IMR-90 (cell line): Measurements from ENCODE around the gene EHMT1. TPM values are rescaled to one million over a fixed set of nuclear protein-coding genes. Genes with fewer than 3 reads are reported as not detected.

Experiments
- ATAC-seq: fragments of 200-7000 bp; cut with Tn5 transposase; 2 replicates; pipeline ENCODE4 v1.9.1; 2020; ENCODE audit warnings: low read depth, mild to moderate bottlenecking, moderate library complexity
- BruUV-seq: library from RNA; stranded (reverse); fragments of 400-500 nt; replicated peaks from 2 replicates; lab custom pipeline; 2021; lab: Mats Ljungman, UMichigan
- CTCF ChIA-PET: fragments of 300-600 bp; formaldehyde crosslinking; extraction: SDS; loops from one replicate; lab custom pipeline; 2021; ENCODE audit warnings: antibody characterized with exemption; lab: Yijun Ruan, JAX
- POLR2A ChIA-PET: fragments of 300-600 bp; sonication (Branson Sonifier 250); formaldehyde crosslinking; loops from one replicate; lab custom pipeline; 2022; ENCODE audit warnings: antibody characterized with exemption; ENCODE audit not compliant: unreplicated experiment; lab: Charles Lee
- DNase-seq: peaks from one replicate; pipeline ENCODE4 v3.0.0; 2013
- H2AFZ ChIP-seq: replicated peaks from 2 replicates; pipeline ENCODE3; 2013; ENCODE audit warnings: low read length, mild to moderate bottlenecking; ENCODE audit not compliant: poor library complexity
- H2AK5ac ChIP-seq: 2 replicates; pipeline ENCODE4 v1.6.1; 2013; ENCODE audit warnings: low read depth, low read length, inconsistent platforms
- H2AK9ac ChIP-seq: replicated peaks from 2 replicates; pipeline ENCODE3; 2013; ENCODE audit warnings: mild to moderate bottlenecking, low read depth, low read length, moderate library complexity; ENCODE audit not compliant: poor library complexity
- H2BK120ac ChIP-seq: 2 replicates; pipeline ENCODE4 v1.6.1; 2013; ENCODE audit warnings: low read depth, low read length, inconsistent platforms
- H2BK15ac ChIP-seq: 3 replicates; pipeline ENCODE4 v1.6.1; 2013; ENCODE audit warnings: low read depth, low read length, inconsistent platforms
- H2BK20ac ChIP-seq: 2 replicates; pipeline ENCODE4 v1.6.1; 2013; ENCODE audit warnings: low read depth, mild to moderate bottlenecking, inconsistent platforms, low read length, moderate library complexity
- H2BK5ac ChIP-seq: 2 replicates; pipeline ENCODE4 v1.6.1; 2013; ENCODE audit warnings: mild to moderate bottlenecking, low read depth, low read length, inconsistent platforms; ENCODE audit not compliant: poor library complexity, severe bottlenecking
- H3K14ac ChIP-seq: replicated peaks from 2 replicates; pipeline ENCODE4 v1.6.1; 2013; ENCODE audit warnings: low read depth, low read length, inconsistent platforms
- H3K18ac ChIP-seq: 2 replicates; pipeline ENCODE4 v1.6.1; 2013; ENCODE audit warnings: low read depth, low read length, control low read depth
- H3K23ac ChIP-seq: 2 replicates; pipeline ENCODE4 v1.6.1; 2013; ENCODE audit warnings: low read depth, low read length, inconsistent platforms
- H3K27ac ChIP-seq: 2 replicates; pipeline ENCODE4 v1.5.1; 2013; ENCODE audit warnings: mild to moderate bottlenecking, control low read depth, low read length; ENCODE audit not compliant: insufficient read depth
- H3K27me3 ChIP-seq: 2 replicates; pipeline ENCODE4 v1.6.1; 2013; ENCODE audit warnings: low read length; ENCODE audit not compliant: control insufficient read depth, insufficient read depth
- H3K36me3 ChIP-seq: 2 replicates; pipeline ENCODE4 v1.6.1; 2013; ENCODE audit warnings: low read length, mixed read lengths; ENCODE audit not compliant: control insufficient read depth, insufficient read depth
- H3K4ac ChIP-seq: 2 replicates; pipeline ENCODE4 v1.6.1; 2013; ENCODE audit warnings: low read depth, low read length, inconsistent platforms
- H3K4me1 ChIP-seq: 2 replicates; pipeline ENCODE4 v1.6.1; 2013; ENCODE audit warnings: low read length, mixed read lengths; ENCODE audit not compliant: control insufficient read depth, insufficient read depth
- H3K4me2 ChIP-seq: 2 replicates; pipeline ENCODE4 v1.6.1; 2013; ENCODE audit warnings: low read depth, mild to moderate bottlenecking, control low read depth, low read length, moderate library complexity
- H3K4me3 ChIP-seq: 2 replicates; pipeline ENCODE4 v1.5.1; 2013; ENCODE audit warnings: low read depth, mild to moderate bottlenecking, control low read depth, low read length, moderate library complexity; ENCODE audit not compliant: insufficient read depth
- H3K56ac ChIP-seq: 2 replicates; pipeline ENCODE4 v1.6.1; 2013; ENCODE audit warnings: low read length, inconsistent platforms; ENCODE audit not compliant: insufficient read depth; ENCODE audit errors: extremely low read depth
- H3K79me1 ChIP-seq, 2 experiments: 2 replicates each; pipeline ENCODE4 v1.6.1; 2013; ENCODE audit warnings: low read length in 2 of 2, inconsistent platforms in 1 of 2, low read depth in 1 of 2
- H3K9ac ChIP-seq: 2 replicates; pipeline ENCODE4 v1.6.1; 2013; ENCODE audit warnings: low read depth, low read length, control low read depth
- H3K9me1 ChIP-seq: 2 replicates; pipeline ENCODE4 v1.6.1; 2013; ENCODE audit warnings: low read length, inconsistent platforms; ENCODE audit not compliant: insufficient read depth
- H3K9me3 ChIP-seq: 2 replicates; pipeline ENCODE4 v1.6.1; 2013; ENCODE audit warnings: low read length; ENCODE audit not compliant: control insufficient read depth, insufficient read depth
- H4K20me1 ChIP-seq: 2 replicates; pipeline ENCODE4 v1.6.1; 2013; ENCODE audit warnings: low read length, inconsistent platforms; ENCODE audit not compliant: insufficient read depth
- H4K5ac ChIP-seq: 2 replicates; pipeline ENCODE4 v1.6.1; 2013; ENCODE audit warnings: mild to moderate bottlenecking, low read depth, low read length, control low read depth
- H4K8ac ChIP-seq, 2 experiments: 2 replicates each; pipeline ENCODE4 v1.6.1; 2013; ENCODE audit warnings: low read depth in 2 of 2, low read length in 2 of 2, control low read depth in 1 of 2, inconsistent platforms in 1 of 2
- H4K91ac ChIP-seq: 2 replicates; pipeline ENCODE4 v1.6.1; 2013; ENCODE audit warnings: low read depth, low read length, inconsistent platforms; ENCODE audit not compliant: insufficient read depth
- BHLHE40 ChIP-seq: fragments of 150-350 bp; IDR thresholded peaks from 2 replicates; pipeline ENCODE4 v1.6.1; 2016; ENCODE audit warnings: mild to moderate bottlenecking, low read depth, low read length
- CEBPB ChIP-seq: IDR thresholded peaks from 2 replicates; pipeline ENCODE4 v1.6.1; 2012; ENCODE audit warnings: low read depth, low read length, improper control_type of control experiment
- CHD1 ChIP-seq: IDR thresholded peaks from 2 replicates; pipeline ENCODE4 v1.6.1; 2012; ENCODE audit warnings: low read depth, low read length, improper control_type of control experiment
- MAFK ChIP-seq: IDR thresholded peaks from 2 replicates; pipeline ENCODE4 v1.6.1; 2012; ENCODE audit warnings: low read depth, low read length, improper control_type of control experiment
- NFE2L2 ChIP-seq: fragments of 150-350 bp; IDR thresholded peaks from 2 replicates; pipeline ENCODE4 v1.6.1; 2016; ENCODE audit warnings: low read depth, mild to moderate bottlenecking, low read length
- RAD21 ChIP-seq: IDR thresholded peaks from 2 replicates; pipeline ENCODE4 v1.6.1; 2012; ENCODE audit warnings: low read length, improper control_type of control experiment
- RFX5 ChIP-seq: IDR thresholded peaks from 2 replicates; pipeline ENCODE4 v1.8.0; 2012; ENCODE audit warnings: low read depth, mild to moderate bottlenecking, low read length, moderate library complexity
- SMC3 ChIP-seq: fragments of 150-350 bp; IDR thresholded peaks from 2 replicates; pipeline ENCODE4 v1.6.1; 2016; ENCODE audit warnings: low read depth, mild to moderate bottlenecking, antibody characterized with exemption, low read length, moderate library complexity
- WGBS, 2 experiments: methylation state at CpG; one replicate each; pipeline versions ENCODE4 v1.1.5 to v1.1.7; 2013; ENCODE audit warnings: missing lambda C conversion rate in 2 of 2; ENCODE audit not compliant: insufficient read length in 1 of 2; ENCODE audit errors: extremely low coverage in 2 of 2; 5-methylcytosine and 5-hydroxymethylcytosine counted together
- dilution Hi-C: fragments of 300-500 bp; cut with HindIII; formaldehyde crosslinking; loops from one replicate; pipeline ENCODE4 v1.14.3; 2018; ENCODE audit warnings: low sequenced_read_pairs; ENCODE audit not compliant: unreplicated experiment
- in situ Hi-C: fragments of 300-500 bp; cut with MboI; formaldehyde crosslinking; loops from 3 replicates; pipeline ENCODE4 v1.14.3; 2019; ENCODE audit warnings: low sequenced_read_pairs, inconsistent platforms, mixed read lengths
- intact Hi-C: fragments of 100-400 bp; cut with micrococcal nuclease; formaldehyde crosslinking; loops from 2 replicates; pipeline ENCODE4 v1.10.0; 2022
- polyA plus RNA-seq, 3 experiments: library from polyadenylated mRNA; depleted of rRNA; stranded (reverse); fragments of >200 nt; gene quantifications; 2 replicates each; pipeline ENCODE4 v1.2.3, GENCODE V29; 2012; ENCODE audit warnings: low replicate concordance in 1 of 3
- total RNA-seq: library from RNA; depleted of rRNA; stranded (reverse); fragments of >200 nt; gene quantifications from 2 replicates; pipeline ENCODE4 v1.2.3, GENCODE V29; 2012
- TF ChIP-seq, protein P1 (sequence below): fragments of 150-350 bp; IDR thresholded peaks from 2 replicates; pipeline ENCODE4 v1.6.1; 2016; ENCODE audit warnings: low read depth, mild to moderate bottlenecking, low read length, moderate library complexity, borderline replicate concordance
- TF ChIP-seq, protein P2 (sequence below): conservative IDR thresholded peaks from 2 replicates; pipeline ENCODE4 v1.5.1; 2012; ENCODE audit warnings: mild to moderate bottlenecking, low read depth, low read length, improper control_type of control experiment
- TF ChIP-seq, protein P3 (sequence below): fragments of 150-350 bp; IDR thresholded peaks from 2 replicates; pipeline ENCODE4 v1.6.1; 2017; ENCODE audit warnings: mild to moderate bottlenecking, antibody characterized with exemption, low read length, low read depth

EHMT1 gene
- total and polyA plus RNA-seq, 2 of the 4 experiments (the other 2 are of a cell fraction), result 32.8 to 35.1 TPM

DNA sequence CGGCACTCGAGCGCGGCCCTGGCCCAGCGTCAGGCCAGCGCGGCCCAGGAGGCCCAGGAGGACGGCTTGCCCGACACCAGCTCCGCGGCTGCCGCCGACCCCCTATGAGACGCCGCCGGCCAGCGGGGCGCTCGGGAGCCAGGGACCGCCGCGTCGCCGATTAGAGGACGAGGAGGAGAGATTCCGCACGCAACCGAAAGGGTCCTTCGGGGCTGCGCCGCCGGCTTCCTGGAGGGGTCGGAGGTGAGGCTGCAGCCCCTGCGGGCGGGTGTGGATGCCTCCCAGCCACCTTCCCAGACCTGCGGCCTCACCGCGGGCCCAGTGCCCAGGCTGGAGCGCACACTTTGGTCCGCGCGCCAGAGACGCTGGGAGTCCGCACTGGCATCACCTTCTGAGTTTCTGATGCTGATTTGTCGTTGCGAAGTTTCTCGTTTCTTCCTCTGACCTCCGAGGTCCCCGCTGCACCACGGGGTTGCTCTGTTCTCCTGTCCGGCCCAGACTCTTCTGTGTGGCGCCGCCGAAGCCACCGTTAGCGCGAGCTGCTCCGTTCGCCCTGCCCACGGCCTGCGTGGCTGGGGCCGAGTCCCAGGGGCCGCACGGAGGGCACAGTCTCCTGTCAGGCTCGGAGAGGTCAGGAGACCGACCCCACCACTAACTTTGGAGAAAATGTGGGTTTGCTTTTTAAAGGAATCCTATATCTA, 216.2 kb downstream of the EHMT1 start:
- DNase-seq, result no peak
- no peak overlapping the region for H4K5ac ChIP-seq
- intact Hi-C loops (no loop called here), in situ Hi-C loops (no loop called here), dilution Hi-C loops (no loop called here)
- H3K9me1 ChIP-seq, result no peaks in the 10 kb centered on the region; the same call in 1 of the 2 replicates
- no peak overlapping the region for H3K4ac ChIP-seq
- no peak overlapping the region for H2AK5ac ChIP-seq
- no TSS peak for BruUV-seq
- no peak overlapping the region for H2BK120ac ChIP-seq
- no peak overlapping the region for H2BK5ac ChIP-seq
- H4K8ac ChIP-seq, result no peak overlapping the region
- H2BK15ac ChIP-seq, result no peak overlapping the region
- no peak overlapping the region for H3K4me2 ChIP-seq
- H3K36me3 ChIP-seq, result peaks cover 44% of the 10 kb centered on the region
- no peak overlapping the region for H3K4me3 ChIP-seq
- no peaks in the 10 kb centered on the region for H4K20me1 ChIP-seq
- H3K14ac ChIP-seq, result no peak overlapping the region
- no peak overlapping the region for H3K27ac ChIP-seq
- TF ChIP-seq CEBPB, result no peak
- TF ChIP-seq, protein P1, sequence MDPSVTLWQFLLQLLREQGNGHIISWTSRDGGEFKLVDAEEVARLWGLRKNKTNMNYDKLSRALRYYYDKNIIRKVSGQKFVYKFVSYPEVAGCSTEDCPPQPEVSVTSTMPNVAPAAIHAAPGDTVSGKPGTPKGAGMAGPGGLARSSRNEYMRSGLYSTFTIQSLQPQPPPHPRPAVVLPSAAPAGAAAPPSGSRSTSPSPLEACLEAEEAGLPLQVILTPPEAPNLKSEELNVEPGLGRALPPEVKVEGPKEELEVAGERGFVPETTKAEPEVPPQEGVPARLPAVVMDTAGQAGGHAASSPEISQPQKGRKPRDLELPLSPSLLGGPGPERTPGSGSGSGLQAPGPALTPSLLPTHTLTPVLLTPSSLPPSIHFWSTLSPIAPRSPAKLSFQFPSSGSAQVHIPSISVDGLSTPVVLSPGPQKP, result no peak
- TF ChIP-seq BHLHE40, result no peak
- no peak for TF ChIP-seq MAFK
- TF ChIP-seq RAD21, result no peak
- no peak for TF ChIP-seq CHD1
- TF ChIP-seq, protein P2, sequence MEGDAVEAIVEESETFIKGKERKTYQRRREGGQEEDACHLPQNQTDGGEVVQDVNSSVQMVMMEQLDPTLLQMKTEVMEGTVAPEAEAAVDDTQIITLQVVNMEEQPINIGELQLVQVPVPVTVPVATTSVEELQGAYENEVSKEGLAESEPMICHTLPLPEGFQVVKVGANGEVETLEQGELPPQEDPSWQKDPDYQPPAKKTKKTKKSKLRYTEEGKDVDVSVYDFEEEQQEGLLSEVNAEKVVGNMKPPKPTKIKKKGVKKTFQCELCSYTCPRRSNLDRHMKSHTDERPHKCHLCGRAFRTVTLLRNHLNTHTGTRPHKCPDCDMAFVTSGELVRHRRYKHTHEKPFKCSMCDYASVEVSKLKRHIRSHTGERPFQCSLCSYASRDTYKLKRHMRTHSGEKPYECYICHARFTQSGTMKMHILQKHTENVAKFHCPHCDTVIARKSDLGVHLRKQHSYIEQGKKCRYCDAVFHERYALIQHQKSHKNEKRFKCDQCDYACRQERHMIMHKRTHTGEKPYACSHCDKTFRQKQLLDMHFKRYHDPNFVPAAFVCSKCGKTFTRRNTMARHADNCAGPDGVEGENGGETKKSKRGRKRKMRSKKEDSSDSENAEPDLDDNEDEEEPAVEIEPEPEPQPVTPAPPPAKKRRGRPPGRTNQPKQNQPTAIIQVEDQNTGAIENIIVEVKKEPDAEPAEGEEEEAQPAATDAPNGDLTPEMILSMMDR, result no peak
- TF ChIP-seq, protein P3, sequence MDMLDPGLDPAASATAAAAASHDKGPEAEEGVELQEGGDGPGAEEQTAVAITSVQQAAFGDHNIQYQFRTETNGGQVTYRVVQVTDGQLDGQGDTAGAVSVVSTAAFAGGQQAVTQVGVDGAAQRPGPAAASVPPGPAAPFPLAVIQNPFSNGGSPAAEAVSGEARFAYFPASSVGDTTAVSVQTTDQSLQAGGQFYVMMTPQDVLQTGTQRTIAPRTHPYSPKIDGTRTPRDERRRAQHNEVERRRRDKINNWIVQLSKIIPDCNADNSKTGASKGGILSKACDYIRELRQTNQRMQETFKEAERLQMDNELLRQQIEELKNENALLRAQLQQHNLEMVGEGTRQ, result no peak
- no peak for TF ChIP-seq NFE2L2
- TF ChIP-seq RFX5, result no peak
- no peak for TF ChIP-seq SMC3
- H2AK9ac ChIP-seq, result no peak overlapping the region
- H2AFZ ChIP-seq, result no peak overlapping the region
- no peak overlapping the region for H3K9ac ChIP-seq
- ChIA-PET POLR2A (no interaction called here), CTCF (no interaction called here)
- H3K18ac ChIP-seq, result no peak overlapping the region
- H3K23ac ChIP-seq, result no peak overlapping the region
- no peaks in the 10 kb centered on the region for H3K4me1 ChIP-seq
- peaks cover 4% of the 10 kb centered on the region; the same call in 1 of the 2 replicates for H3K9me3 ChIP-seq
- H2BK20ac ChIP-seq, result no peak overlapping the region
- no peak overlapping the region for H4K91ac ChIP-seq
- ATAC-seq, result no peak
- peaks cover 0 to 2% of the 10 kb centered on the region in 2 experiments; a peak in 1 of 4 replicates for H3K79me1 ChIP-seq
- WGBS, 2 experiments, result 98% methylated on average over 47 of the region's 66 CpGs; no CpG with 5 or more reads in 1 of the 2 experiments
- H3K27me3 ChIP-seq, result no peaks in the 10 kb centered on the region
- no peak overlapping the region for H3K56ac ChIP-seq
